ENCODE results near the gene LRFN2.

Gene LRFN2

DNA sequence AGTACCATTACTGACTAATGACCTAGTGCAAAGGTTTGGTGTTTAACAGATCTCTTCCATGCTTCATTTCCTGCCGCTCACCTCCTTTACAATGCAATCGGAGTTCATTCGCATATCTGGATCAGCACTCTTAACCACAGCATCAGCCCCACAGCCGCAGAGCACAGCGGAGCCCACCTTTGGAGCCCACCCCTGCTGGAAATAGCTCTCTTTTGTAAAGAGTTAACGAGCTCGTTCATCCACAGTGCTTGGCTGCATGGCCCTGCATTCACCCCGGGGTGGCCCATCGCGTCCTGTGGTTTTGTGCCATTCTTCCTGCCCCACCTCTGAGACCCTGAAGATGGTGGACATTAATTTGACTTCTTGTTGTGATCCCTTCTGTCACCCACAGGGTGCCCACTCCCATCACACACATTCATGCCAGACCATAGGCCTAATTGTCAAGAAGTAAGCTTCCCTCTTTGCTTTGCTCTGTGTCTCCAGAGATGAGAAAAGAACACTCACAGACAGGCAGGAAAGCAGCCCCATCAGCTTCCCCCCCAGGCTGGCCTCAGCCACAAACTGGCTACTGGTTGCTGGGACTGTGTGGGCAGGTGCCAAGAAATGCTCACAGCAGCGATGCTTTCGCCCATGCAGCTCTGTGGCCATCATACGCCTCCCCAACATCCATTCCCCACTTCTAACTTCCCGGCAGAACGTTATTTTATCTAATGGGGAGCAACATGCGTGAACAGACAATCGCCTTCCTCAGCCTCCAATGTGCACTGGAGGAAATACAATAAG lies 167.0 kb downstream of the LRFN2 start:
- TF ChIP-seq CTCF (IDR thresholded peaks at IDR 0.05; ENCODE audit: extremely low read depth, insufficient read depth, missing control alignments), result no peak
- no peak for DNase-seq (ENCODE audit: low spot score)
- in situ Hi-C loops (cut with MboI; ENCODE audit: low pct_unique_long_range_greater_than_20kb, low sequenced_read_pairs, unreplicated experiment), result no loop called here

DNA sequence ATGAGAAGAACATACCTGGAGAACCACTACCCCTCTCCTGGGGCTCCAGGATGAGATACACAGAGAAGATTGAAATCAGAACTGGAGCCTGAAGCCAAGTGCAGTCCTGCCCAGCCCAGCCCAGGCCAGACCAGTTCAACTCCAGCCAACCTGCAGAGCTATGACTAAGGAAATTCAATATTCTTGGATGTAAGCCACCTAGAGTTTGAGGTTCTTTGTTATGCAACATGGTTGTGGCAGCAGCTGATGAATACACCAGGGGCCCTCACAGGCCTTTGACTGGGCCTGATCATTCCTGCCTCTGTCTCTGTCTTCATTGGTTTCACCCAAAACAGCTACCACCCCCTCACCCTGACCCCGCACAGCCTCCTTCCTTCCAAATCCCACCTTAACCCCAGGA lies 167.8 kb downstream of the LRFN2 start:
- in situ Hi-C loops (cut with MboI; ENCODE audit: low pct_unique_long_range_greater_than_20kb, low sequenced_read_pairs, unreplicated experiment), result no loop called here
- TF ChIP-seq CTCF (IDR thresholded peaks at IDR 0.05; ENCODE audit: extremely low read depth, insufficient read depth, missing control alignments), result no peak
- no peak for DNase-seq (ENCODE audit: low spot score)

GRCh38 chr6:40417031-40417430 lies 170.1 kb downstream of the LRFN2 start:
- no peak for DNase-seq (ENCODE audit: low spot score)
- no peak for TF ChIP-seq CTCF (IDR thresholded peaks at IDR 0.05; ENCODE audit: extremely low read depth, insufficient read depth, missing control alignments)
- in situ Hi-C loops (cut with MboI; ENCODE audit: low pct_unique_long_range_greater_than_20kb, low sequenced_read_pairs, unreplicated experiment), result no loop called here

GRCh38 chr6:40414617-40415016 lies 172.5 kb downstream of the LRFN2 start:
- in situ Hi-C loops (cut with MboI; ENCODE audit: low pct_unique_long_range_greater_than_20kb, low sequenced_read_pairs, unreplicated experiment), result no loop called here
- no peak for TF ChIP-seq CTCF (IDR thresholded peaks at IDR 0.05; ENCODE audit: extremely low read depth, insufficient read depth, missing control alignments)
- DNase-seq (ENCODE audit: low spot score), result no peak

GRCh38 chr6:40413239-40413638 lies 173.9 kb downstream of the LRFN2 start:
- in situ Hi-C loops (cut with MboI; ENCODE audit: low pct_unique_long_range_greater_than_20kb, low sequenced_read_pairs, unreplicated experiment), result no loop called here
- no peak for TF ChIP-seq CTCF (IDR thresholded peaks at IDR 0.05; ENCODE audit: extremely low read depth, insufficient read depth, missing control alignments)
- DNase-seq (ENCODE audit: low spot score), result no peak

DNA sequence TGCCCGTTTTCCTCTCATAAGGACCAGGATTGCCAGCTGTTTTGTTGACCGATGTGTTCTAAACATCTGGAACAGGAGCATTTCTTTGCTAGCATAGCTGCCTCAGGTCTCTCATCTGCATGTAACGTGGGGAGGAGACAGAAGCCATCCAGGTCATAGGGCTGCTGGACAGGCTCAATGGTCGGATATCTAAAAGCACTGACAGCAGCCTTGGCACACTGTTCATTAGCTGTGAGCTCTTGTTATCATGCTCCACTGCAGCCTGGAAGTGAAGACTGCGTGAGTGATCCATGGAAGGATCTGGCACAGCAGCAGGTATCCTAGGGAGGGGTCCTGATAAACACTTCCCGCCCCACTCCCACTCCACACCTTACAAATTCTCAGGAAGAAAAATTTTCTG lies 175.3 kb downstream of the LRFN2 start:
- in situ Hi-C loops (cut with MboI; ENCODE audit: low pct_unique_long_range_greater_than_20kb, low sequenced_read_pairs, unreplicated experiment), result no loop called here

More for the DNA sequence above, 175.3 kb downstream of the LRFN2 start:
- no peak for DNase-seq (ENCODE audit: low spot score)
- TF ChIP-seq CTCF (IDR thresholded peaks at IDR 0.05; ENCODE audit: extremely low read depth, insufficient read depth, missing control alignments), result no peak

Measured in GM13977 (cell line).